Chondrocyte (in vitro differentiated cells): ENCODE data around the gene MKLN1. TPM values are rescaled to one million over a fixed set of nuclear protein-coding genes. Genes with fewer than 3 reads are reported as not detected.

Source experiments
- DNase-seq: peaks from one replicate; pipeline ENCODE4 v3.0.0; 2021; ENCODE audit warnings: mixed read lengths, low spot score
- H3K27ac Mint-ChIP-seq: one replicate; pipeline ENCODE4 v1.8.0; 2021; ENCODE audit warnings: mild to moderate bottlenecking, moderate library complexity, mixed read lengths; ENCODE audit not compliant: unreplicated experiment
- H3K27me3 Mint-ChIP-seq: 2 replicates; pipeline ENCODE4 v1.8.0; 2021; ENCODE audit warnings: low read depth, mixed read lengths
- H3K36me3 Mint-ChIP-seq: 2 replicates; pipeline ENCODE4 v1.8.0; 2021; ENCODE audit warnings: low read depth, mixed read lengths
- H3K4me1 Mint-ChIP-seq: 2 replicates; pipeline ENCODE4 v1.8.0; 2021; ENCODE audit warnings: low read depth, mild to moderate bottlenecking, mixed read lengths
- H3K4me3 Mint-ChIP-seq: one replicate; pipeline ENCODE4 v1.8.0; 2021; ENCODE audit warnings: mild to moderate bottlenecking, moderate library complexity, mixed read lengths; ENCODE audit not compliant: unreplicated experiment
- H3K9me3 Mint-ChIP-seq: 2 replicates; pipeline ENCODE4 v1.8.0; 2021; ENCODE audit warnings: low read depth, mixed read lengths
- total RNA-seq: library from RNA; stranded (reverse); gene quantifications from 3 replicates; pipeline ENCODE4 v1.2.1, GENCODE V29; 2021
- TF ChIP-seq, protein P1 (sequence below): fragments of 200-600 bp; sonication (generic); IDR thresholded peaks from 2 replicates; pipeline ENCODE4 v1.5.0; 2021; ENCODE audit warnings: antibody characterized with exemption, mild to moderate bottlenecking, moderate library complexity

Gene MKLN1
- total RNA-seq, 1 donor from 2014 or later, result 33.4 TPM

DNA sequence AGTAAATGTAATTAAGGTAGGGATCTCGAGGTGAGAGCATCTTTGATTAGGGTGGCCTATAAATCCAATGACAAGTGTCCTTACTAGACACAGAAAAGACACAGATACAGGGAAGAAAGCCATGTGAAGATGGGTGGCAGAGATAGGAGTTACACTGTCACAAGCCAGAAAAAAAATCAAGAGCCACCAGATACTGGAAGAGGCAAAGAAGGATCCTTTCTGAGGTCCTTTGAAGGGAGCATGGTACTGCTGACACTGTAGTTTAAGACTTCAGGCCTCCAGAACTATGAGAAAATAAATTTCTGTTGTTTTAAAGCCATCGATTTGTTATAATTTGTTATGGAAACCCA is 56.6 kb downstream of the MKLN1 start:
- Mint-ChIP-seq H3K9me3 (no peaks in the 10 kb centered on the region), H3K27me3 (no peaks in the 10 kb centered on the region), H3K4me1 (peaks cover 29% of the 10 kb centered on the region), H3K4me3 (no peak overlapping the region), H3K27ac (no peak overlapping the region), H3K36me3 (no peaks in the 10 kb centered on the region)
- DNase-seq, result no peak
- TF ChIP-seq, protein P1, sequence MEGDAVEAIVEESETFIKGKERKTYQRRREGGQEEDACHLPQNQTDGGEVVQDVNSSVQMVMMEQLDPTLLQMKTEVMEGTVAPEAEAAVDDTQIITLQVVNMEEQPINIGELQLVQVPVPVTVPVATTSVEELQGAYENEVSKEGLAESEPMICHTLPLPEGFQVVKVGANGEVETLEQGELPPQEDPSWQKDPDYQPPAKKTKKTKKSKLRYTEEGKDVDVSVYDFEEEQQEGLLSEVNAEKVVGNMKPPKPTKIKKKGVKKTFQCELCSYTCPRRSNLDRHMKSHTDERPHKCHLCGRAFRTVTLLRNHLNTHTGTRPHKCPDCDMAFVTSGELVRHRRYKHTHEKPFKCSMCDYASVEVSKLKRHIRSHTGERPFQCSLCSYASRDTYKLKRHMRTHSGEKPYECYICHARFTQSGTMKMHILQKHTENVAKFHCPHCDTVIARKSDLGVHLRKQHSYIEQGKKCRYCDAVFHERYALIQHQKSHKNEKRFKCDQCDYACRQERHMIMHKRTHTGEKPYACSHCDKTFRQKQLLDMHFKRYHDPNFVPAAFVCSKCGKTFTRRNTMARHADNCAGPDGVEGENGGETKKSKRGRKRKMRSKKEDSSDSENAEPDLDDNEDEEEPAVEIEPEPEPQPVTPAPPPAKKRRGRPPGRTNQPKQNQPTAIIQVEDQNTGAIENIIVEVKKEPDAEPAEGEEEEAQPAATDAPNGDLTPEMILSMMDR, result no peak

GRCh38 chr7:131385039-131385605 is 57.4 kb downstream of the MKLN1 start:
- Mint-ChIP-seq H3K9me3 (no peaks in the 10 kb centered on the region), H3K27me3 (no peaks in the 10 kb centered on the region), H3K36me3 (no peaks in the 10 kb centered on the region), H3K4me3 (no peak overlapping the region), H3K27ac (no peak overlapping the region), H3K4me1 (peaks cover 29% of the 10 kb centered on the region)
- TF ChIP-seq, protein P1, result no peak
- no peak for DNase-seq

DNA sequence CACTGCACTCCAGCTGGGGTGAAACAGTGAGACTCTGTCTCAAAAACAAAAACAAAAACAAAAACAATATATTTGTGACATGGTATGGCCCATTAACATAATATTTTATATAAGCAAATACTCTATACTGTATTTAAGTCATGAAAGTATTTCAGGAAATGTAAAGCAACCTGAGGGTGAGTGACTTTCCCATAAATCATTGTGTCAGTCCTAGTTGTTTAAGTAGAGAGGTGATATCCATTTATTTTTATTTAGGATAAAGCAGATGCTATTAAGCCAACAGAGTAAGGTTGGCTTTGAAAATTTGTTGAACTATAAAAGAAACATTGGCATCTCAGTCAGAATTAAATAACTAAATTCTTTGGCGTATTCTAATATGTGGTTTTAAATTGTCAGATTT is 60.5 kb downstream of the MKLN1 start:
- H3K4me3 Mint-ChIP-seq, result no peak overlapping the region
- H3K27me3 Mint-ChIP-seq, result no peaks in the 10 kb centered on the region
- H3K27ac Mint-ChIP-seq, result no peak overlapping the region
- H3K4me1 Mint-ChIP-seq, result peaks cover 20% of the 10 kb centered on the region
- TF ChIP-seq, protein P1, result no peak
- no peaks in the 10 kb centered on the region for H3K36me3 Mint-ChIP-seq
- DNase-seq, result no peak
- no peaks in the 10 kb centered on the region for H3K9me3 Mint-ChIP-seq

DNA sequence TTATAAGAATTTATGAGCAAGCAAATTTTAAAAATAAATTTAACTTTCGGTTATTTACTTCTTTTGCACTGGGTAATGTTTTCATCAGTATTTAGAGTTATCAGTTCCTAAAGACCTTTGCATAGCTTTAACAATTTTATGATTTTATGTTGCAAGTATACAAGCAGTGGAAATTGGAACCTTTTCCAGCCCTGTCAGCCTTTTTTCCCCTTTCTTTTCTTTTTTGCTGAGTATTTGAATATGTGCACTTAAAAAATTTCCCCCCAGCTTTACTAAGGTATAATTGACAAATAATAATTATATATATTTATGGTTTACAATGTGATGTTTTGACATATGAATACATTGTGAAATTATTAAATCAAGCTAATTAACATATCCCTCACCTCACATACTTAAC is 62.6 kb downstream of the MKLN1 start:
- Mint-ChIP-seq H3K9me3 (no peaks in the 10 kb centered on the region), H3K36me3 (no peaks in the 10 kb centered on the region), H3K27ac (no peak overlapping the region), H3K4me3 (no peak overlapping the region), H3K4me1 (peaks cover 4% of the 10 kb centered on the region), H3K27me3 (no peaks in the 10 kb centered on the region)
- DNase-seq, result no peak
- TF ChIP-seq, protein P1, result no peak

GRCh38 chr7:131391145-131391544 is 63.5 kb downstream of the MKLN1 start:
- no peaks in the 10 kb centered on the region for H3K9me3 Mint-ChIP-seq
- no peaks in the 10 kb centered on the region for H3K4me1 Mint-ChIP-seq
- no peaks in the 10 kb centered on the region for H3K27me3 Mint-ChIP-seq
- no peak for DNase-seq
- no peak overlapping the region for H3K4me3 Mint-ChIP-seq
- H3K36me3 Mint-ChIP-seq, result no peaks in the 10 kb centered on the region
- no peak overlapping the region for H3K27ac Mint-ChIP-seq
- TF ChIP-seq, protein P1, result no peak
